Panc1 (cell line): ENCODE measurements around the gene MMP28.

Experiments
- CTCF ChIP-seq: fragments of 450-650 bp; IDR thresholded peaks from 2 replicates; pipeline ENCODE4 v1.5.1; 2017; ENCODE audit warnings: mild to moderate bottlenecking
- REST ChIP-seq, 2 experiments: IDR thresholded peaks; 2 replicates each; pipeline ENCODE4 v1.6.1; 2011 to 2012; ENCODE audit warnings: low read depth in 2 of 2, control low read depth in 1 of 2, low read length in 1 of 2, mild to moderate bottlenecking in 1 of 2, moderate library complexity in 1 of 2; ENCODE audit not compliant: insufficient read depth in 1 of 2
- SIN3A ChIP-seq: IDR thresholded peaks from 2 replicates; pipeline ENCODE4 v1.6.1; 2012; ENCODE audit warnings: low read depth, mild to moderate bottlenecking, low read length, moderate library complexity, borderline replicate concordance; ENCODE audit not compliant: insufficient read depth

DNA sequence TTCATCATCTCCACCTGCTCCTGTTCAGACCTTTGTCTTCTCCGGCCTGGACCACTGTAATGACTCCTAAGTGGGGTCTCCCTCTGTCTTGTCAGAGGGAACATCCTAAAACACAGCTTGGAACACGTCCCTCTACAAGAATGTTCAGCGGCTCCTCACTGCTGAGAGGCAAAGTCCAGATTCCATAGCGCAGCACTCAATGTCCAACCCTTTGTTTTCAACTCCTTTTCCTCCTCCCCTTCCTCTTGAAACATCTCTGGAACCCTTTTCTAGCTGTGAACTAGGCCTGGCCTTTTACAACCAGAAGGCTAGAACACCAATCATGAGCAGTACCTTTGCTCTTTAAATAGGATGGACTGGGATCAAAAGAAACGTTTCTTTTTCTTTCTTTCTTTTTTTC is 33.8 kb downstream of the MMP28 start:
- no peak for TF ChIP-seq CTCF
- TF ChIP-seq SIN3A = no peak
- TF ChIP-seq REST (IDR thresholded peaks at IDR 0.05; ENCODE audit: insufficient read depth in 1 of 2, low read depth in 2 of 2, low read length in 1 of 2) = no peak
